ENCODE results near the gene SLC4A5.

SLC4A5 gene

DNA sequence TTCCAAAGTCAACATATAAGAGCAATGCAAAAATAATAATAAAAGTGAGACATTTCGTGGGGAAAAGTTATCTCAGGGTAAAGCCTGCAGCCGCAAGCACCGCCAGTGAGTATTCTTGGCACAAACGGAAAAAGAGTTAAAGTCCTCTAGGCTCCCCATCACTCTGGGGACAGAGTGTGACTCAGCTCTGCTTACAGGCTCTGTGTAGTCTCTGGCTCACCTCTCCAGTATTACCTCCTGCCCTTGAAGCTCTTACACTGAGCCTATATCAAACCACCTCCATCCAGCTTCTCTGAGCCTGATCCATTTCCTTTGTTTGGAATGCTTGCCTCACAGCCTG is 89.3 kb downstream of the SLC4A5 start:
- POLR2A ChIA-PET, result interaction anchor here (0.6 kb wide), 1 partner anchor 274 kb away, joined by 4 read pairs; no protein-coding TSS in a partner anchor
- no peaks in the 10 kb centered on the region for H3K36me3 ChIP-seq (ENCODE audit: control insufficient read depth in 2 of 2, insufficient read depth in 1 of 2, low read length in 2 of 2)
- H3K9me3 ChIP-seq (ENCODE audit: control insufficient read depth, insufficient read depth, low read depth, low read length), result no peaks in the 10 kb centered on the region
- CTCF ChIA-PET, result interaction anchor here (0.5 to 1.8 kb wide), 8 partner anchors 11 to 432 kb away, joined by 3 to 4 read pairs (median 3); no protein-coding TSS in a partner anchor
- H3K4me3 ChIP-seq (ENCODE audit: low read depth, low read length), result no peak overlapping the region
- no peaks in the 10 kb centered on the region for H3K4me1 ChIP-seq (ENCODE audit: control insufficient read depth, insufficient read depth, low read length)
- TF ChIP-seq, protein P1, sequence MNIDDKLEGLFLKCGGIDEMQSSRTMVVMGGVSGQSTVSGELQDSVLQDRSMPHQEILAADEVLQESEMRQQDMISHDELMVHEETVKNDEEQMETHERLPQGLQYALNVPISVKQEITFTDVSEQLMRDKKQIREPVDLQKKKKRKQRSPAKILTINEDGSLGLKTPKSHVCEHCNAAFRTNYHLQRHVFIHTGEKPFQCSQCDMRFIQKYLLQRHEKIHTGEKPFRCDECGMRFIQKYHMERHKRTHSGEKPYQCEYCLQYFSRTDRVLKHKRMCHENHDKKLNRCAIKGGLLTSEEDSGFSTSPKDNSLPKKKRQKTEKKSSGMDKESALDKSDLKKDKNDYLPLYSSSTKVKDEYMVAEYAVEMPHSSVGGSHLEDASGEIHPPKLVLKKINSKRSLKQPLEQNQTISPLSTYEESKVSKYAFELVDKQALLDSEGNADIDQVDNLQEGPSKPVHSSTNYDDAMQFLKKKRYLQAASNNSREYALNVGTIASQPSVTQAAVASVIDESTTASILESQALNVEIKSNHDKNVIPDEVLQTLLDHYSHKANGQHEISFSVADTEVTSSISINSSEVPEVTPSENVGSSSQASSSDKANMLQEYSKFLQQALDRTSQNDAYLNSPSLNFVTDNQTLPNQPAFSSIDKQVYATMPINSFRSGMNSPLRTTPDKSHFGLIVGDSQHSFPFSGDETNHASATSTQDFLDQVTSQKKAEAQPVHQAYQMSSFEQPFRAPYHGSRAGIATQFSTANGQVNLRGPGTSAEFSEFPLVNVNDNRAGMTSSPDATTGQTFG (tag by site-specific recombination; IDR thresholded peaks at IDR 0.05; ENCODE audit: borderline replicate concordance), result no peak
- TF ChIP-seq ZBTB48 (tag by site-specific recombination; IDR thresholded peaks at IDR 0.05) (no peak), FEZF1 (tag by site-specific recombination; IDR thresholded peaks at IDR 0.05) (no peak), BCL11B (tag by site-specific recombination; IDR thresholded peaks at IDR 0.05; ENCODE audit: low read depth) (no peak), ZNF112 (tag by site-specific recombination; IDR thresholded peaks at IDR 0.05) (no peak)
- no peak overlapping the region for H3K27ac ChIP-seq (ENCODE audit: extremely low read depth, low read depth, low read length)

DNA sequence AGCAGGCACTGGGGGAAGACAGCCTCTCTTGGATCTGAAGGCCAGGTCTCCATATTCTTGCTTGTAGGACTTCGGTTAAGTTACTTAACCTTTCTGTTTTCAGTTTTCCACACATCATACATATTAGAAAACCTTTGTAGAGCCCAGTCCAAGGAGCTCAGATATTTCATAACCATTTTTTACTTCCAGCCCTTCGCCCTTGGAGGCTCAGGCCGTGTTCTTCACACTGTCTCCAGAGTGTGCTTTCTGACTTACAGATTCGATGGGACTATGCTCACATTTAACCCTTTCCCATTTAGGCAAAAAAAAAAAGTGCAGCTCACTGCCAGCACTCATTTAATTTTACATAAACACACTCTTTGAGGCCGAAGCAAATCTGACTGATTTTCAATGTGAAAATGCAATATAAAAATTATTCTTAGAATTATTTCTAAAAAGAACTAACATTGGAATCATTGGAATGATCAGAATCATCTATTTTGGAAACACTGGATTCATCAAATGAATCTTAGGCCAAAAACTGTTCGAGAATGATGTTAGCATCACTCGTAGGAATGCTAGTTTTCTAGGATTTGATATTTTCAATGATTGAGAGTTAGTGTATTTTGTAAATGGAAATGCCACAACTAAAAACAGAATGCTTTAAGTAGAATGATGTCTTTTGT is 89.8 kb downstream of the SLC4A5 start:
- CTCF ChIA-PET, result interaction anchor here (0.6 to 6.0 kb wide), 8 partner anchors 12 to 431 kb away, joined by 3 to 54 read pairs (median 4); no protein-coding TSS in a partner anchor
- TF ChIP-seq ZNF335 (tag by site-specific recombination; conservative IDR thresholded peaks at IDR 0.05), result no peak
- no peak for TF ChIP-seq MEIS1 (CRISPR knock-in tag; IDR thresholded peaks at IDR 0.05; ENCODE audit: borderline replicate concordance)
- TF ChIP-seq SP2 (tag by site-specific recombination; IDR thresholded peaks at IDR 0.05), result no peak
- TF ChIP-seq ZNF211 (tag by site-specific recombination; IDR thresholded peaks at IDR 0.05; ENCODE audit: low read depth), result no peak
- TF ChIP-seq ZNF701 (tag by site-specific recombination; IDR thresholded peaks at IDR 0.05), result no peak
- TF ChIP-seq ZNF138 (tag by site-specific recombination; IDR thresholded peaks at IDR 0.05; ENCODE audit: borderline replicate concordance), result no peak
- TF ChIP-seq, protein P2, sequence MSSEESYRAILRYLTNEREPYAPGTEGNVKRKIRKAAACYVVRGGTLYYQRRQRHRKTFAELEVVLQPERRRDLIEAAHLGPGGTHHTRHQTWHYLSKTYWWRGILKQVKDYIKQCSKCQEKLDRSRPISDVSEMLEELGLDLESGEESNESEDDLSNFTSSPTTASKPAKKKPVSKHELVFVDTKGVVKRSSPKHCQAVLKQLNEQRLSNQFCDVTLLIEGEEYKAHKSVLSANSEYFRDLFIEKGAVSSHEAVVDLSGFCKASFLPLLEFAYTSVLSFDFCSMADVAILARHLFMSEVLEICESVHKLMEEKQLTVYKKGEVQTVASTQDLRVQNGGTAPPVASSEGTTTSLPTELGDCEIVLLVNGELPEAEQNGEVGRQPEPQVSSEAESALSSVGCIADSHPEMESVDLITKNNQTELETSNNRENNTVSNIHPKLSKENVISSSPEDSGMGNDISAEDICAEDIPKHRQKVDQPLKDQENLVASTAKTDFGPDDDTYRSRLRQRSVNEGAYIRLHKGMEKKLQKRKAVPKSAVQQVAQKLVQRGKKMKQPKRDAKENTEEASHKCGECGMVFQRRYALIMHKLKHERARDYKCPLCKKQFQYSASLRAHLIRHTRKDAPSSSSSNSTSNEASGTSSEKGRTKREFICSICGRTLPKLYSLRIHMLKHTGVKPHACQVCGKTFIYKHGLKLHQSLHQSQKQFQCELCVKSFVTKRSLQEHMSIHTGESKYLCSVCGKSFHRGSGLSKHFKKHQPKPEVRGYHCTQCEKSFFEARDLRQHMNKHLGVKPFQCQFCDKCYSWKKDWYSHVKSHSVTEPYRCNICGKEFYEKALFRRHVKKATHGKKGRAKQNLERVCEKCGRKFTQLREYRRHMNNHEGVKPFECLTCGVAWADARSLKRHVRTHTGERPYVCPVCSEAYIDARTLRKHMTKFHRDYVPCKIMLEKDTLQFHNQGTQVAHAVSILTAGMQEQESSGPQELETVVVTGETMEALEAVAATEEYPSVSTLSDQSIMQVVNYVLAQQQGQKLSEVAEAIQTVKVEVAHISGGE (tag by site-specific recombination; conservative IDR thresholded peaks at IDR 0.05; ENCODE audit: low read depth), result no peak
- TF ChIP-seq TCF7L2 (IDR thresholded peaks at IDR 0.05; ENCODE audit: borderline replicate concordance, low read depth, low read length), result no peak
- TF ChIP-seq KLF17 (tag by site-specific recombination; IDR thresholded peaks at IDR 0.05), result no peak
- TF ChIP-seq, protein P3, sequence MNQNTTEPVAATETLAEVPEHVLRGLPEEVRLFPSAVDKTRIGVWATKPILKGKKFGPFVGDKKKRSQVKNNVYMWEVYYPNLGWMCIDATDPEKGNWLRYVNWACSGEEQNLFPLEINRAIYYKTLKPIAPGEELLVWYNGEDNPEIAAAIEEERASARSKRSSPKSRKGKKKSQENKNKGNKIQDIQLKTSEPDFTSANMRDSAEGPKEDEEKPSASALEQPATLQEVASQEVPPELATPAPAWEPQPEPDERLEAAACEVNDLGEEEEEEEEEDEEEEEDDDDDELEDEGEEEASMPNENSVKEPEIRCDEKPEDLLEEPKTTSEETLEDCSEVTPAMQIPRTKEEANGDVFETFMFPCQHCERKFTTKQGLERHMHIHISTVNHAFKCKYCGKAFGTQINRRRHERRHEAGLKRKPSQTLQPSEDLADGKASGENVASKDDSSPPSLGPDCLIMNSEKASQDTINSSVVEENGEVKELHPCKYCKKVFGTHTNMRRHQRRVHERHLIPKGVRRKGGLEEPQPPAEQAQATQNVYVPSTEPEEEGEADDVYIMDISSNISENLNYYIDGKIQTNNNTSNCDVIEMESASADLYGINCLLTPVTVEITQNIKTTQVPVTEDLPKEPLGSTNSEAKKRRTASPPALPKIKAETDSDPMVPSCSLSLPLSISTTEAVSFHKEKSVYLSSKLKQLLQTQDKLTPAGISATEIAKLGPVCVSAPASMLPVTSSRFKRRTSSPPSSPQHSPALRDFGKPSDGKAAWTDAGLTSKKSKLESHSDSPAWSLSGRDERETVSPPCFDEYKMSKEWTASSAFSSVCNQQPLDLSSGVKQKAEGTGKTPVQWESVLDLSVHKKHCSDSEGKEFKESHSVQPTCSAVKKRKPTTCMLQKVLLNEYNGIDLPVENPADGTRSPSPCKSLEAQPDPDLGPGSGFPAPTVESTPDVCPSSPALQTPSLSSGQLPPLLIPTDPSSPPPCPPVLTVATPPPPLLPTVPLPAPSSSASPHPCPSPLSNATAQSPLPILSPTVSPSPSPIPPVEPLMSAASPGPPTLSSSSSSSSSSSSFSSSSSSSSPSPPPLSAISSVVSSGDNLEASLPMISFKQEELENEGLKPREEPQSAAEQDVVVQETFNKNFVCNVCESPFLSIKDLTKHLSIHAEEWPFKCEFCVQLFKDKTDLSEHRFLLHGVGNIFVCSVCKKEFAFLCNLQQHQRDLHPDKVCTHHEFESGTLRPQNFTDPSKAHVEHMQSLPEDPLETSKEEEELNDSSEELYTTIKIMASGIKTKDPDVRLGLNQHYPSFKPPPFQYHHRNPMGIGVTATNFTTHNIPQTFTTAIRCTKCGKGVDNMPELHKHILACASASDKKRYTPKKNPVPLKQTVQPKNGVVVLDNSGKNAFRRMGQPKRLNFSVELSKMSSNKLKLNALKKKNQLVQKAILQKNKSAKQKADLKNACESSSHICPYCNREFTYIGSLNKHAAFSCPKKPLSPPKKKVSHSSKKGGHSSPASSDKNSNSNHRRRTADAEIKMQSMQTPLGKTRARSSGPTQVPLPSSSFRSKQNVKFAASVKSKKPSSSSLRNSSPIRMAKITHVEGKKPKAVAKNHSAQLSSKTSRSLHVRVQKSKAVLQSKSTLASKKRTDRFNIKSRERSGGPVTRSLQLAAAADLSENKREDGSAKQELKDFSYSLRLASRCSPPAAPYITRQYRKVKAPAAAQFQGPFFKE (tag by site-specific recombination; IDR thresholded peaks at IDR 0.05; ENCODE audit: borderline replicate concordance), result no peak
- TF ChIP-seq KLF10 (tag by site-specific recombination; IDR thresholded peaks at IDR 0.05), result no peak
- TF ChIP-seq ZNF248 (tag by site-specific recombination; IDR thresholded peaks at IDR 0.05), result no peak
- TF ChIP-seq ZNF18 (tag by site-specific recombination; IDR thresholded peaks at IDR 0.05), result no peak

More for the DNA sequence above, 89.8 kb downstream of the SLC4A5 start:
- H3K4me3 ChIP-seq (ENCODE audit: low read depth, low read length), result no peak overlapping the region
- H3K27ac ChIP-seq (ENCODE audit: extremely low read depth, low read depth, low read length), result no peak overlapping the region
- no peaks in the 10 kb centered on the region for H3K36me3 ChIP-seq (ENCODE audit: control insufficient read depth in 2 of 2, insufficient read depth in 1 of 2, low read length in 2 of 2)
- POLR2A ChIA-PET, result interaction anchor here (0.6 kb wide), 1 partner anchor 273 kb away, joined by 4 read pairs; no protein-coding TSS in a partner anchor
- H3K4me1 ChIP-seq (ENCODE audit: control insufficient read depth, insufficient read depth, low read length), result no peaks in the 10 kb centered on the region
- H3K9me3 ChIP-seq (ENCODE audit: control insufficient read depth, insufficient read depth, low read depth, low read length), result no peaks in the 10 kb centered on the region

All from HEK293 (cell line).